ENCODE results near the gene PTTG1. TPM values are rescaled to one million over a fixed set of nuclear protein-coding genes. Genes with fewer than 3 reads are reported as not detected.

PTTG1 gene
- total RNA-seq, 3 donors from 2014 or later: 12.5 to 17.7 (median 13.8) TPM

GRCh38 chr5:160441311-160441781, 19.7 kb downstream of the PTTG1 start:
- H3K4me3 ChIP-seq: no peak overlapping the region
- intact Hi-C loops (cut with DNase I; ENCODE audit: low total_unique reads): no loop called here
- H3K27ac ChIP-seq: peak overlapping the region in 1 of 2 donors; percentile 67
- H3K36me3 ChIP-seq: no peaks in the 10 kb centered on the region
- no peak for DNase-seq (ENCODE audit: low spot score in 2 of 2)
- H3K9me3 ChIP-seq: no peaks in the 10 kb centered on the region
- H3K27me3 ChIP-seq: no peaks in the 10 kb centered on the region
- no peaks in the 10 kb centered on the region for H3K4me1 ChIP-seq
- no peak for TF ChIP-seq POLR2AphosphoS5 (IDR thresholded peaks at IDR 0.05)
- TF ChIP-seq CTCF (IDR thresholded peaks at IDR 0.05): no peak
- no peak for TF ChIP-seq POLR2A (IDR thresholded peaks at IDR 0.05)

GRCh38 chr5:160442824-160443431, 21.3 kb downstream of the PTTG1 start:
- TF ChIP-seq POLR2A (IDR thresholded peaks at IDR 0.05) (no peak), CTCF (IDR thresholded peaks at IDR 0.05) (no peak), POLR2AphosphoS5 (IDR thresholded peaks at IDR 0.05) (peak in 1 of 3 donors; percentile 12)
- intact Hi-C loops (cut with DNase I; ENCODE audit: low total_unique reads): loop anchor here (1.0 kb wide), 1 partner anchor 19 kb away; no protein-coding TSS in a partner anchor
- no peaks in the 10 kb centered on the region for H3K36me3 ChIP-seq
- peak in 1 of 2 donors; percentile 49 for DNase-seq (ENCODE audit: low spot score in 2 of 2)
- H3K9me3 ChIP-seq: no peaks in the 10 kb centered on the region
- H3K4me3 ChIP-seq: no peak overlapping the region
- H3K4me1 ChIP-seq: no peaks in the 10 kb centered on the region
- H3K27me3 ChIP-seq: no peaks in the 10 kb centered on the region
- H3K27ac ChIP-seq: peak overlapping the region; percentile 21 to 67

- no peak for DNase-seq (ENCODE audit: low spot score in 2 of 2)
- intact Hi-C loops (cut with DNase I; ENCODE audit: low total_unique reads): no loop called here
- no peaks in the 10 kb centered on the region for H3K4me1 ChIP-seq
Measured at GRCh38 chr5:160444407-160444806, 22.8 kb downstream of the PTTG1 start.

GRCh38 chr5:160445132-160445531, 23.5 kb downstream of the PTTG1 start:
- intact Hi-C loops (cut with DNase I; ENCODE audit: low total_unique reads): no loop called here
- Histone ChIP-seq H3K4me1 (no peaks in the 10 kb centered on the region), H3K27me3 (no peaks in the 10 kb centered on the region), H3K27ac (no peak overlapping the region), H3K9me3 (no peaks in the 10 kb centered on the region), H3K36me3 (no peaks in the 10 kb centered on the region), H3K4me3 (no peak overlapping the region)
- no peak for TF ChIP-seq POLR2A (IDR thresholded peaks at IDR 0.05)
- no peak for TF ChIP-seq CTCF (IDR thresholded peaks at IDR 0.05)
- TF ChIP-seq POLR2AphosphoS5 (IDR thresholded peaks at IDR 0.05): no peak
- DNase-seq (ENCODE audit: low spot score in 2 of 2): no peak

More at GRCh38 chr5:160444407-160444806, 22.8 kb downstream of the PTTG1 start:
- H3K27me3 ChIP-seq: no peaks in the 10 kb centered on the region
- no peak for TF ChIP-seq POLR2A (IDR thresholded peaks at IDR 0.05)
- TF ChIP-seq POLR2AphosphoS5 (IDR thresholded peaks at IDR 0.05): no peak
- no peak for TF ChIP-seq CTCF (IDR thresholded peaks at IDR 0.05)
- no peak overlapping the region for H3K27ac ChIP-seq
- H3K9me3 ChIP-seq: no peaks in the 10 kb centered on the region
- no peaks in the 10 kb centered on the region for H3K36me3 ChIP-seq
- no peak overlapping the region for H3K4me3 ChIP-seq

GRCh38 chr5:160445751-160446150, 24.1 kb downstream of the PTTG1 start:
- H3K9me3 ChIP-seq: no peaks in the 10 kb centered on the region
- no peak for TF ChIP-seq POLR2AphosphoS5 (IDR thresholded peaks at IDR 0.05)
- no peak for TF ChIP-seq CTCF (IDR thresholded peaks at IDR 0.05)
- no peaks in the 10 kb centered on the region for H3K27me3 ChIP-seq
- no peak overlapping the region for H3K27ac ChIP-seq
- no peaks in the 10 kb centered on the region for H3K36me3 ChIP-seq
- no peak overlapping the region for H3K4me3 ChIP-seq
- intact Hi-C loops (cut with DNase I; ENCODE audit: low total_unique reads): no loop called here
- no peaks in the 10 kb centered on the region for H3K4me1 ChIP-seq
- DNase-seq (ENCODE audit: low spot score in 2 of 2): no peak

All from breast epithelium (tissue), 4 donors.